HG03520 (cell line): ENCODE results near the gene EMP3.

Source experiments
- ATAC-seq: cut with Tn5 transposase; IDR thresholded peaks from one replicate; pipeline ENCODE4 v1.9.1; 2021; ENCODE audit warnings: mild to moderate bottlenecking, moderate library complexity; ENCODE audit not compliant: unreplicated experiment

Gene EMP3

DNA sequence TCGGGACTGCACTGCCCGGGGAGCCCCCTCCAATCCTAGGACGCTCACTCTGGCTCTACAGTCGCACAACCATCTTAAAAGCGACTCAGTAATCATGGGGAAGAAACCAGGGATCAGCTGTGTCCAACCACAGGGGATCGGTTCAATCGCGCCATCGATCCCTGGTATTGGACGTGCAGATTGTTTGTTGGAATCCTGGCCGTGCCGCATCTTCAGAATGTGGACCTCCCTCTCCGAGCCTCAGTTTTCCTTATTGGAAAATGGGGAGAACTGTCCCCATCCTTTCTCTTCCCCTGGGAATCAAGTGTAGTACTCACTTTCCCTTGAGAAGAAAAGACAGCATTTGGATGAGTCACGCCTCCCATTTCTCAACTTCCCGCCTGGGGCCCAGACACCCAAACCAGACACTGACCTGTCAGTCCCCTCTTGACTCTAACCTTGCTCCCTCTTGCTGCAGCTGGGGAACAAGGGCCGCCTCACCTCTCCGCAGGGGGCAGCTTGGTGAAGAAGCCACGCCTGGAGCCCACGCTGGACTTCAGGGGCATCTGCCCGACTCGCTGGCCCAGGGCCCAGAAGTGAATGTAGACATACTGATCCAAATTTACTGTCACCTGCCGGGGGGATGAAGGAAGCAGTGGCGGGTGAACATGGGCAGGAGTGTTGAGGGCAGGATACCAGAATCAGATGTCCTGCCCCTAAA is 17.6 kb downstream of the EMP3 start:
- ATAC-seq: no peak

GRCh38 chr19:48344892-48345291 is 19.5 kb downstream of the EMP3 start:
- ATAC-seq: no peak

DNA sequence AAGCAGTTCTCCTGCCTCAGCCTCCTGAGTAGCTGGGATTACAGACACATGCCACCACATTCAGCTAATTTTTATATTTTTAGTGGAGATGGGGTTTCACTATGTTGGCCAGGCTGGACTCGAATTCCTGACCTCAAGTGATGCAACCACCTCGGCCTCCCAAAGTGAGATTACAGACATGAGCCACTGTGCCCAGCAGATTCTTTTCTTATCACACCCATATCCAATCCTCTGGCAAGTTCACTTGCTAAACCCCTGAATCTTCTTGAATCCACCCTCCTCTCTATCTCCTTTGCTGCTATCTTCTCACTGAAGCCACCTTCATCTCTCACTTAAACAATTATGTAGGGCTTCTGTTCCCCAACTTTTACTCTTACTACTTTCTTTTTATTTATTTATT is 20.8 kb downstream of the EMP3 start:
- no peak for ATAC-seq

DNA sequence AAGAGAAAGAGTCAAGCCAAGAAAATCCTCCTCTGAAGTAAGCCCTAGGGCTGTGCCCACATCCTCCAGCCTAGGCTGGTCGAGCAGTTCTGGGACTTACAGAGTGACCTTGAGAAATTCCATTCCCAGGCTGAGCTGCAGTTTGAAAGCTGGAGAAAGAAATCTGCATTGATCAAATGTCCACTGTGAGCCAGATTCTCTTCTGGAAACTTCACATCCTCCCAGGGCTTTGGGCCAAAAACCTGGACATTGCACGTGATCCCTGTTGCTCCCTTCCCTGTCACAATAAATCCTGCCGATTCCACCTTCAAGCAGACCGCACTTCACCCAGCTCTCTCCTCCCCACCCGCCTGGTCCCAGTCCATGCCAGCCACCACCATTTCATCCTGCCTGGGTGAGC is 22.7 kb downstream of the EMP3 start:
- ATAC-seq: no peak

DNA sequence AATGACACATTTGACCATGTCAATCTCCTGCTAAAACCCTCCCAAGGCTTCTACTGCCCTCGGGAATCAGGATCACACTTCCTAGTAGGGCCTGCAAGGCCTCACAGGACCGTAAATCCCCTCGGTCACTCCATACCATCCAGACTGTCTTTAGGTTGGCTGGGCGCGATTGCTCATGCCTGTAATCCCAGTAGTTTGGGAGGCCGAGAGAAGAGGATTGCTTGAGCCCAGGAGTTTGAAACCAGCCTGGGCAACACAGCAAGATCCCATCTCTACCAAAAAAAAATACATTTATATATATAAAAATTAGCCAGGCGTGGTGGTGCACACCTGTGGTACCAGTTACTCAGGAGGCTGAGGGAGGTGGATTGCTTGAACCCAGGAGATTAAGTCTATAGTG is 23.4 kb downstream of the EMP3 start:
- no peak for ATAC-seq

DNA sequence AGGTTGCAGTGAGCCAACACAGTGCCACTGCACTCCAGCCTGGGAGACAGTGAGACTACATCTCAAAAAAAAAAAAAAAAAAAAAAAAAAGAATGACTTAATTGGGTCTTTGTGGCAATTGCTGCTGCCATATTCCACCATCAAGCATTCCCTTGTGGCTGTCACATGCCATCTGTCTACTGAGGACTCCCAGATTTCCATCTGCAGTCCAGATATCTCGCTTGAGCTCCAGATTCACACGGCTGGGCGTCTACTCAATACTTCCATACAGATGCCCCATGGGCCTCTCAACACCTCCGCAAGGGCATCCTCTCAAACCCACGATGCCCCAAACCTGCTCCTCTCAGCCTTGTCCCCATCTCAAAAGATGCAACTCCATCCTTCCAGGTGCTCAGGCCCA is 25.5 kb downstream of the EMP3 start:
- no peak for ATAC-seq

GRCh38 chr19:48351341-48351752 is 26.0 kb downstream of the EMP3 start:
- no peak for ATAC-seq

DNA sequence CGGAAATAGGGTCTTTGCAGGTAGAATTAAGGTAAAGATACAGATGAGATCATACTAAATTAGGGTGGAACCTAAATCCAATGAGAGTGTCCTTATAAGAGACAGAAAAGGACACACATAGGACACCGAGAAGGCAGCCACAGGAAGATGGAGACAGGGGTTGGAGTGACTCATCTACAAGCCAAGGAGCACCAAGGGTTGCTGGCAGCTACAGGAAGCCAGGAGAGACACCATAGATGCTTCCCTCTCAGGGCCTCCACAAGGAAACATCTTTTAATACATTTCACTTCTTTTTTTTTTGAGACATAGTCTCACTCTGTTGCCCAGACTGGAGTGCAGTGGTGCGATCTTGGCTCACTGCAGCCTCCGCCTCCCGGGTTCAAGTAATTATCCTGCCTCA is 28.3 kb downstream of the EMP3 start:
- ATAC-seq: no peak

GRCh38 chr19:48354332-48354992 is 29.1 kb downstream of the EMP3 start:
- no peak for ATAC-seq

DNA sequence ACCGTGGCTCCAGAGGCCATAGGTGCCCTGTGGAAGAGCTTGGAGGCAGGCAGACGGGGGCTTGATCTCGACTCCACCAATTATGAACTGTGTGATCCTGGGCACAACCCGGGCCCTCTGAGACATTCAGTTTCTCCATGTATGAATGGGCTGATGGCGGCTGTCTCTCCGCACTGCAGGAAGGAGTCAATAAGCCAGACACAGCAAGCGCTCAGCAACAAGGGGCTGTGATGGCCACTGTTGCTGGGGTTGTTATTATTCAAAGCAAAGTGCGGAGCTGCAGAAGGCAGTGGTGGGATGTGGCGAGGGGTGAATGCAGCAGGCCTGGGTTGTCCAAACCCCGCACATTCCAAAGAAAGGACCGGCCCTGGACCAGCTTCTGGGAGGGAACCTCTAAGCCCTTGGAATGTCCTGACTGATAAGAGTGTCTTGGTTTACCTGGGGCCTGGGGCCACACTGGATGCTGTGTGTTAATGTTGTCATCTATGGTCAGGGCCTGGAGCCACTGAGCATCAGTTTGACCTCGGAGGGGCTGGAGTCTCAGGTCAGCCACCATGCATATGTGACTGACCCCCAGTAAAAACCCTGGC is 30.1 kb downstream of the EMP3 start:
- no peak for ATAC-seq

- no peak for ATAC-seq
These were observed 33.8 kb downstream of the EMP3 start for GRCh38 chr19:48359123-48359522.

DNA sequence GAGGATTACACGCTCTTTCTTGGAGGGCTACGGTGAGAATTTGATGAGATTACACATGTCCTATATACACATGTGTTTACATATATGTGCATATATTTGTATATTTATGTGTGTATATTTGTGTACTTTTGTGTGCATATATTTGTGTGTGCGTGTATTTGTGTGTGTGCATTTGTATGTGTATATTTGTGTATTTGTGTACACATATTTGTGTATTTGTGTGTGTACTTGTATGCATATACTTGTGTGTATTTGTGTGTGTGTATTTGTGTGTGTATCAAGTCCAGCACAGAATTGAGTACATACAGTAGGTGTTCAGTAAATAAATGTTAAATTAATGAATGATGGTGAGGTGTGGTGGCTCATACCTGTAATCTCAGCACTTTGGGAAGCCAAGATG is 36.6 kb downstream of the EMP3 start:
- no peak for ATAC-seq

GRCh38 chr19:48362716-48363499 is 37.6 kb downstream of the EMP3 start:
- ATAC-seq: peak; percentile 51

GRCh38 chr19:48363500-48363809 is 38.1 kb downstream of the EMP3 start:
- ATAC-seq: peak; percentile 2

DNA sequence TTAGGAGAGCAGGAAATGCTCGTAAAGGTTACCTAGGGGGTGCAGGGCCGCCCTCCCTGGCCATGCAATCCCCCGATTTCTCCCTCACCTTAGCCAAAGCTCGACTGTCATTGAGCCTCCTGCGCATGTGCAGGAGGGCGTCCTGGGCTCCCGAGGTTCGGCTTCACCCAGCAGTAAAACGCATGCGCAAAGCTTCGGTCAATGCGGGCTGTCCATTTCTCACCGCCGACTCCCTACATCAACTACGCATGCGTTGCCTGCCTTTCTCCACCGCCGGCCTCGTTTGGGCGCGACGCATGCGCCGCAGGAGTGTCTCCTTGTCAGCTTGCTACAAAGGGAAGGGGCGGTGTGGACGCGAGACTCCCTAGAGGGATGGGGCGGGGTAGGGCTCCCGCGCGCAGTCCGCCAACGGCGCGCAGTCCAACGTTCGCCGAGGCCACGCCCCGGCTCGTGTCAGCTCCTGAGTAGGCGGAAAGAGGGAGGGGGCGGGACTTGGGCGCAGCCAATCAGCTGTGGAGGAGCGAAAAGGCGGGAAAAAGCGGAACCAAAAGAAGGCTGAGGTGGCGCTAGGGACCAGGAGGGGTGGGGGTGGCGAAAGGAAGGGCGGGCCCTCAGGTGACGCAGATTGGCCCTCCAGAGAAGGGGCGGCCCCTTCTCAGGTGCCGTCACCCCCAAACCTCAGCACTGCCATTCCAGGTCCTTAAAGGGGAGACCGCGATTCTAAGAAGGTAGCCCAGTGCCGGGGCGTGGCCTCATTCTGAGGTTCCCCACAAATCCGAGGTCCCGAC is 38.7 kb downstream of the EMP3 start, which contains the start of the genes SYNGR4 and TMEM143:
SYNGR4 (plus strand) TSS at position 558 of the 788 bp plus-strand sequence. CDS start 1,476 bp downstream, outside the sequence.
TMEM143 (minus strand) TSS at position 131 of the 788 bp plus-strand sequence; CDS start at position 111, 20 bp downstream.
- peak; percentile 72 for ATAC-seq

- ATAC-seq: no peak
These were observed 39.4 kb downstream of the EMP3 start for GRCh38 chr19:48364598-48365348.

- ATAC-seq: no peak
These were observed 40.2 kb downstream of the EMP3 start for GRCh38 chr19:48365602-48366001.

- no peak for ATAC-seq
These were observed 42.5 kb downstream of the EMP3 start for GRCh38 chr19:48367855-48368254.

DNA sequence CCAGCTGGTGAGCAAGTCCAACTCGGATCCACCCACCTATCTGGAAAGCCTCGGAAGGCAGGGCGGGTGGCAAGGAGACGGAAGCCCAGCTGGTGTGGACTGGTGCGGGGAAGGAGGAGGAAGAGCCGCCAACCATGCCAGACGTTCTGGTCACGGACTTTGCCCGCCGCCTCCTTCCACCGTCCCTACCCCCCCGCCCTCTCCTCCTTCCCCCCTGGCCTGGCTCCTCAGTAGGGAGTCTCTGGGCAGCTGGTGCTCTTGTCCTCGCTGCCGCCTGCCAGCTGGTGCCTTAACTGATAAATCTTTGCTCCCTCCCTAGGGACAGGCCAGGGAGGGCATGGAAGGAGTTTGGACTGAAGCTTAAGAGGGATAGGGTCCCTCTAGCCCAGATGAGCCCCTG is 43.6 kb downstream of the EMP3 start:
- ATAC-seq: no peak

DNA sequence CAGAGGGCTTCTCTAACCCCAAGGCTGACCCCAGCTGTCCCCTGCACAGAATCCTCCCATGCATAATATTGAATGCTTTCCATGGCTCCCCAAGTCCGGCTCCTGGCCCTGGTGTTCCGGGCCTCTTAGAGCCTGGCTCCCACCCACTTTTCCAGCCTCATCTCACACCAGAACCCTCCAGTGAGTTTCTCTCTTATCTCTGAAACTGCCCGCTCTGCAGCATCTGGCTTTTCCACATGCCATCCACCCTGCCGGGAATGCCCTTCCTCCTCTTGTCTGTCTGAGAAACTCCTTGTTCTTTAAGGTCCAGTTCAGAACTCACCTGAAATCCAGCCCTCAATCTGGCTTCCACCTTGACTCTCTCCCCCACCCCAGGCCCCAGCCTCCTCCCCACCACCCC is 45.6 kb downstream of the EMP3 start:
- no peak for ATAC-seq
